CD4-positive, alpha-beta T cell treated with Interleukin-2 at 100 ng/mL for 4 hours (primary cell): ENCODE measurements around the gene NR0B1.

Experiments used
- DNase-seq: peaks from one replicate; pipeline ENCODE4 v3.0.0-alpha.2; 2020; ENCODE audit warnings: low spot score

The NR0B1 gene

GRCh38 chrX:30270639-30271038, 38.6 kb downstream of the NR0B1 start:
- DNase-seq = no peak

DNA sequence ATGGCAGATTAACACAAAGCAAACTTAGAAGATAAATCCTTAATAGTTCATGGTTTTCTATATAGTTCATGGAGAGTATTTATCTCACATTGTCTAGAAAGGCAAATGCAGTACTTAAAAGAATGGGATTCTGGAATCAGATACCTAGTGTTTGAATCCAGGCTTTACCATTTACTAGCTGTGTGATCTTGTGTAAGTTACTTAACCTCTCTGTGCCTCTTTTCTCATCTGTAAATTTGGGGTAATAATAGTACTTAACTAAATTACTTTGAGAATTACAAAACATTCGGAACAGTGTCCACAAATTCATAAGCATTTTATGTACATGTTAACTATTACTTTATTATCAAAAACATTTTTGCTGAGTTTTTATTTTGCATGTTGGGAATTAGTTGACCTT, 46.4 kb downstream of the NR0B1 start:
- no peak for DNase-seq

DNA sequence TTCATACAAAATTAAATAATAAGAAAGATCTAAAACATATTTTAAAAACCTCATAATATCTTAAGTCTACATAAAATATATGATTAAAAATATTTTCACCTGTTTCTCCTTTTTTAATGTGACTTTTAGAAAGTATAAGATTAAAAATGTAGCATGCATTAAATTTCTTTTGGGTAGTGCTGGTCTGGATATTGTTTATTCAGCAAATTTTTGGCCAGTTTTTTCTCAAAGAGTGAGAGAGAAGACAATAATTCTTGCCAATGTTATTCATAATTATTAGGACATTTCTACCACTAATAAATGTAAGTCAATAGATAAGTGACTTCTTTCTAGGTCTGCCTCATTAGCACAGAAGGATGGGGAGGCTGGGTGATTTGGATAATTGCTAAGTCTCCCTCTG, 48.2 kb downstream of the NR0B1 start:
- DNase-seq = no peak

GRCh38 chrX:30259927-30260326, 49.3 kb downstream of the NR0B1 start:
- no peak for DNase-seq
